ENCODE data around the gene ZNF646.

The ZNF646 gene

DNA sequence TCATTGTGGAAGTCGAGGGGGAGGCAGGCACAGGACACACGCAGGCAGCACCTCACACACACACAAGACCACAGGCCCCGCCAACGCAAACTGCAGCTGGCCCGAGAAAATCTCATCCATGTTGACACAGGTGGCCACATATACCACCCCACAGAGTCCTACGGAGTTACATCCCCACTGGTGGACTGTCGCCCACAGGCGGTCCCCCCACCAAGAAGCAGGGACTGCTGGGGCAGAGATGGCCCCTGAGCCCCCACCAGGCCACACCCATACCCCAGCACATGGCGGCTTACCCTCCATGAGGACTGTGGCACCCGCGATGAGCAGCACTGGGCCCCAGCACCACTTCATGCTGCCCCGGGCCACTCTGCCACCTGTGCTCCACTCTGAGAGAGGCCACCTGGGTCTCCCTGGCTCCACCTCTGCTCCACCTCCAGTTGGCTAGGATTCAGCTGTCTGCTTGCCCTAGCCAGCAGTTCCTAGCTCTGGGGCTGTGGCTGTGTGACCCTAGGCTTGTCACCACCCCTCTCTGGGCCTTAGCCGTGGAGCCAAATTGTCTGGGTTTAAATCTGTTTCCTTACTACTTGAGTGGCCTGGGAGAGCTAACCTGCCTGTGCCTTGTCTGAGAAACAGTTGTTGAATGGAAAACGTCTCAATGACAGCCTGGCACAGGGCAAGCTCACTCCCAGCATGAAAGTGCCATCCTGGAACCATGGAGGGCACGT is 14.4 kb downstream of the ZNF646 start, which contains the start of gene PRSS53:
PRSS53 (minus strand) TSS at position 485 of the 725 bp plus-strand sequence; CDS start at position 351, 134 bp downstream.
- DNase-seq (ENCODE audit: low read depth in 1 of 2, low spot score in 1 of 2) = no peak
- Histone ChIP-seq H3K27ac (replicated peaks) (no peak within 1 kb of the TSS), H3K4me3 (replicated peaks; ENCODE audit: insufficient read depth, low read length) (no peak within 1 kb of the TSS), H3K27me3 (ENCODE audit: insufficient read depth, poor library complexity, severe bottlenecking) (no peaks in the 10 kb centered on the region)
- TF ChIP-seq SPI1 (IDR thresholded peaks at IDR 0.05; ENCODE audit: borderline replicate concordance, low read depth) (no peak), GABPA (IDR thresholded peaks at IDR 0.05; ENCODE audit: low read depth) (no peak), POLR2AphosphoS5 (IDR thresholded peaks at IDR 0.05; ENCODE audit: low read depth) (no peak)
- TF ChIP-seq, protein P1, sequence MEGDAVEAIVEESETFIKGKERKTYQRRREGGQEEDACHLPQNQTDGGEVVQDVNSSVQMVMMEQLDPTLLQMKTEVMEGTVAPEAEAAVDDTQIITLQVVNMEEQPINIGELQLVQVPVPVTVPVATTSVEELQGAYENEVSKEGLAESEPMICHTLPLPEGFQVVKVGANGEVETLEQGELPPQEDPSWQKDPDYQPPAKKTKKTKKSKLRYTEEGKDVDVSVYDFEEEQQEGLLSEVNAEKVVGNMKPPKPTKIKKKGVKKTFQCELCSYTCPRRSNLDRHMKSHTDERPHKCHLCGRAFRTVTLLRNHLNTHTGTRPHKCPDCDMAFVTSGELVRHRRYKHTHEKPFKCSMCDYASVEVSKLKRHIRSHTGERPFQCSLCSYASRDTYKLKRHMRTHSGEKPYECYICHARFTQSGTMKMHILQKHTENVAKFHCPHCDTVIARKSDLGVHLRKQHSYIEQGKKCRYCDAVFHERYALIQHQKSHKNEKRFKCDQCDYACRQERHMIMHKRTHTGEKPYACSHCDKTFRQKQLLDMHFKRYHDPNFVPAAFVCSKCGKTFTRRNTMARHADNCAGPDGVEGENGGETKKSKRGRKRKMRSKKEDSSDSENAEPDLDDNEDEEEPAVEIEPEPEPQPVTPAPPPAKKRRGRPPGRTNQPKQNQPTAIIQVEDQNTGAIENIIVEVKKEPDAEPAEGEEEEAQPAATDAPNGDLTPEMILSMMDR (IDR thresholded peaks at IDR 0.05; ENCODE audit: insufficient read depth, low read length) = no peak
- TF ChIP-seq, protein P2, sequence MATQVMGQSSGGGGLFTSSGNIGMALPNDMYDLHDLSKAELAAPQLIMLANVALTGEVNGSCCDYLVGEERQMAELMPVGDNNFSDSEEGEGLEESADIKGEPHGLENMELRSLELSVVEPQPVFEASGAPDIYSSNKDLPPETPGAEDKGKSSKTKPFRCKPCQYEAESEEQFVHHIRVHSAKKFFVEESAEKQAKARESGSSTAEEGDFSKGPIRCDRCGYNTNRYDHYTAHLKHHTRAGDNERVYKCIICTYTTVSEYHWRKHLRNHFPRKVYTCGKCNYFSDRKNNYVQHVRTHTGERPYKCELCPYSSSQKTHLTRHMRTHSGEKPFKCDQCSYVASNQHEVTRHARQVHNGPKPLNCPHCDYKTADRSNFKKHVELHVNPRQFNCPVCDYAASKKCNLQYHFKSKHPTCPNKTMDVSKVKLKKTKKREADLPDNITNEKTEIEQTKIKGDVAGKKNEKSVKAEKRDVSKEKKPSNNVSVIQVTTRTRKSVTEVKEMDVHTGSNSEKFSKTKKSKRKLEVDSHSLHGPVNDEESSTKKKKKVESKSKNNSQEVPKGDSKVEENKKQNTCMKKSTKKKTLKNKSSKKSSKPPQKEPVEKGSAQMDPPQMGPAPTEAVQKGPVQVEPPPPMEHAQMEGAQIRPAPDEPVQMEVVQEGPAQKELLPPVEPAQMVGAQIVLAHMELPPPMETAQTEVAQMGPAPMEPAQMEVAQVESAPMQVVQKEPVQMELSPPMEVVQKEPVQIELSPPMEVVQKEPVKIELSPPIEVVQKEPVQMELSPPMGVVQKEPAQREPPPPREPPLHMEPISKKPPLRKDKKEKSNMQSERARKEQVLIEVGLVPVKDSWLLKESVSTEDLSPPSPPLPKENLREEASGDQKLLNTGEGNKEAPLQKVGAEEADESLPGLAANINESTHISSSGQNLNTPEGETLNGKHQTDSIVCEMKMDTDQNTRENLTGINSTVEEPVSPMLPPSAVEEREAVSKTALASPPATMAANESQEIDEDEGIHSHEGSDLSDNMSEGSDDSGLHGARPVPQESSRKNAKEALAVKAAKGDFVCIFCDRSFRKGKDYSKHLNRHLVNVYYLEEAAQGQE (IDR thresholded peaks at IDR 0.05; ENCODE audit: insufficient replicate concordance, low read depth) = no peak

DNA sequence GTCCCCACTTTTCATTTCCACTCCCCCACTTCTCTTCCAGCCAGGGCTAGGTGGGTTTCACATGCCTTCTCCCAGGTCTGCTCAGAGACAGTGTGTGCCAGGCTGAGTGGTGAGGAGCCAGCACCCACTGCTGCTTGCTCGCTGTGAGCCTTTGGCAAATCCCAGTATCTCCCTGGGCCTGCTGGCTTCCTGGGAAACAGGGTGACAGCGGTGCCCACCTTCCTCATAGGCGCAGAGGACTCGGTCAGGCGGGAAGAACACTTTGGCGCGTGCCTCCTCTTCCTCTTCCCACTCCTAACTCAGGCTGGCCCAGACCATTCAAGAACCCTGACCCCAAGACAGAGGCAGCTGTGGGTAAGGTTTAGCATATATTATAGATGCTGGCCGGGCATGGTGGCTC is 15.0 kb downstream of the ZNF646 start:
- H3K27ac ChIP-seq (replicated peaks) = no peak overlapping the region
- no peak overlapping the region for H3K4me3 ChIP-seq (replicated peaks; ENCODE audit: insufficient read depth, low read length)
- no peak for DNase-seq (ENCODE audit: low read depth in 1 of 2, low spot score in 1 of 2)
- no peaks in the 10 kb centered on the region for H3K27me3 ChIP-seq (ENCODE audit: insufficient read depth, poor library complexity, severe bottlenecking)
- TF ChIP-seq, protein P1 (IDR thresholded peaks at IDR 0.05; ENCODE audit: insufficient read depth, low read length) = no peak
- no peak for TF ChIP-seq SPI1 (IDR thresholded peaks at IDR 0.05; ENCODE audit: borderline replicate concordance, low read depth)
- TF ChIP-seq GABPA (IDR thresholded peaks at IDR 0.05; ENCODE audit: low read depth) = no peak
- TF ChIP-seq, protein P2 (IDR thresholded peaks at IDR 0.05; ENCODE audit: insufficient replicate concordance, low read depth) = no peak
- TF ChIP-seq POLR2AphosphoS5 (IDR thresholded peaks at IDR 0.05; ENCODE audit: low read depth) = no peak

DNA sequence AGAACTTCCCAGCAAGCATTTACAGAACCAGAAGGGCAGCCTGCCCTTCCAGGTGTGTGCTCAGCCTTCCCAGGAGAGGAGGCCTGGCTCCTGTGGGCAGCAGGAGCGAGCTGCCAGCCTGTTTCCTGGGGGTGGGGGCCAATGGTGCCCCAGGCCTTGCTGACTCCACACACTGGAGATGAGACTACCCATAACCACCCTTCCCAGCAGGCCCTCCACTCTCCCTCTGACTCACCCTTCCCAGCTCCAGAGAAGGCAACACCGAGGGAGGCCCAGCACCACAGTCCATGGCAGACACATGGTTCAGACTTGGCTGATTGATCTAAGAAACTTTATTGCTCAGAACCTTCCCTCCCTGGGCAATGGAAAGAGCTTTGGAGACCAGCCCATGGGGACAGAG is 16.3 kb downstream of the ZNF646 start:
- TF ChIP-seq, protein P1 (IDR thresholded peaks at IDR 0.05; ENCODE audit: insufficient read depth, low read length) = no peak
- TF ChIP-seq POLR2AphosphoS5 (IDR thresholded peaks at IDR 0.05; ENCODE audit: low read depth) = no peak
- TF ChIP-seq, protein P2 (IDR thresholded peaks at IDR 0.05; ENCODE audit: insufficient replicate concordance, low read depth) = no peak
- TF ChIP-seq SPI1 (IDR thresholded peaks at IDR 0.05; ENCODE audit: borderline replicate concordance, low read depth) = no peak
- TF ChIP-seq GABPA (IDR thresholded peaks at IDR 0.05; ENCODE audit: low read depth) = no peak
- Histone ChIP-seq H3K27me3 (ENCODE audit: insufficient read depth, poor library complexity, severe bottlenecking) (no peaks in the 10 kb centered on the region), H3K27ac (replicated peaks) (no peak overlapping the region), H3K4me3 (replicated peaks; ENCODE audit: insufficient read depth, low read length) (no peak overlapping the region)
- no peak for DNase-seq (ENCODE audit: low read depth in 1 of 2, low spot score in 1 of 2)
